GM12873 (cell line): Measurements from ENCODE around the gene NFILZ.

Experiments
- CTCF ChIP-seq: IDR thresholded peaks from 2 replicates; pipeline ENCODE4 v1.5.1; 2012; ENCODE audit warnings: low read depth, mild to moderate bottlenecking, moderate library complexity, low read length, control low read depth; ENCODE audit not compliant: insufficient read depth; ENCODE audit errors: missing control alignments

NFILZ gene

GRCh38 chr19:8643860-8644653 lies 13.6 kb downstream of the NFILZ start:
- no peak for TF ChIP-seq CTCF

- TF ChIP-seq CTCF: no peak
These were observed 17.8 kb downstream of the NFILZ start for GRCh38 chr19:8648240-8648639.

GRCh38 chr19:8654591-8655339 lies 24.3 kb downstream of the NFILZ start:
- TF ChIP-seq CTCF: peak; percentile 89

- TF ChIP-seq CTCF: no peak
These were observed 24.9 kb downstream of the NFILZ start for GRCh38 chr19:8655340-8655709.

- TF ChIP-seq CTCF: no peak
These were observed 27.4 kb downstream of the NFILZ start for GRCh38 chr19:8657869-8658268.

- TF ChIP-seq CTCF: no peak
These were observed 29.5 kb downstream of the NFILZ start for GRCh38 chr19:8659905-8660304.

GRCh38 chr19:8662263-8662662 lies 31.8 kb downstream of the NFILZ start:
- no peak for TF ChIP-seq CTCF
